ENCODE measurements around the gene EHBP1L1. TPM values are rescaled to one million over a fixed set of nuclear protein-coding genes. Genes with fewer than 3 reads are reported as not detected.

Gene EHBP1L1
- total RNA-seq, 2 donors from 2014 or later, result 93.9 to 113 TPM

- ATAC-seq (replicated peaks in 1 of 2) (no peak), DNase-seq (no peak)
- H3K36me3 Mint-ChIP-seq (ENCODE audit: insufficient read depth in 2 of 2), result peaks cover 8 to 16% of the 10 kb centered on the region in 2 donors
- peak overlapping the region; percentile 97 to 98 for H3K4me3 Mint-ChIP-seq
- H3K9me3 Mint-ChIP-seq, result no peaks in the 10 kb centered on the region
- no peaks in the 10 kb centered on the region for H3K27me3 Mint-ChIP-seq (ENCODE audit: low read depth)
- H3K27ac Mint-ChIP-seq, result peak overlapping the region; percentile 91
- peaks cover 25% of the 10 kb centered on the region for H3K4me1 Mint-ChIP-seq (ENCODE audit: low read depth)
Observed at GRCh38 chr11:65617136-65617850, 41.4 kb downstream of the EHBP1L1 start.

- H3K36me3 Mint-ChIP-seq (ENCODE audit: insufficient read depth in 2 of 2), result peaks cover 11 to 14% of the 10 kb centered on the region in 2 donors
- no peaks in the 10 kb centered on the region for H3K9me3 Mint-ChIP-seq
- H3K4me3 Mint-ChIP-seq, result peak overlapping the region in 1 of 2 donors; percentile 98
- DNase-seq, result no peak
- no peaks in the 10 kb centered on the region for H3K27me3 Mint-ChIP-seq (ENCODE audit: low read depth)
- no peak overlapping the region for H3K27ac Mint-ChIP-seq
- ATAC-seq (replicated peaks in 1 of 2), result no peak
- H3K4me1 Mint-ChIP-seq (ENCODE audit: low read depth), result peaks cover 16% of the 10 kb centered on the region
Observed at GRCh38 chr11:65617990-65618751, 42.3 kb downstream of the EHBP1L1 start.

- H3K4me1 Mint-ChIP-seq (ENCODE audit: low read depth), result peaks cover 14% of the 10 kb centered on the region
Observed at GRCh38 chr11:65618763-65619162, 42.9 kb downstream of the EHBP1L1 start.

GRCh38 chr11:65619281-65619928 lies 43.6 kb downstream of the EHBP1L1 start:
- Mint-ChIP-seq H3K36me3 (ENCODE audit: insufficient read depth in 2 of 2) (peaks cover 11 to 12% of the 10 kb centered on the region in 2 donors), H3K4me3 (no peak overlapping the region), H3K27me3 (ENCODE audit: low read depth) (no peaks in the 10 kb centered on the region), H3K9me3 (no peaks in the 10 kb centered on the region), H3K27ac (no peak overlapping the region), H3K4me1 (ENCODE audit: low read depth) (peaks cover 14% of the 10 kb centered on the region)
- ATAC-seq (replicated peaks in 1 of 2) (no peak), DNase-seq (no peak)

More at GRCh38 chr11:65618763-65619162, 42.9 kb downstream of the EHBP1L1 start:
- no peak for DNase-seq
- Mint-ChIP-seq H3K9me3 (no peaks in the 10 kb centered on the region), H3K27ac (no peak overlapping the region), H3K27me3 (ENCODE audit: low read depth) (no peaks in the 10 kb centered on the region), H3K36me3 (ENCODE audit: insufficient read depth in 2 of 2) (peaks cover 11 to 14% of the 10 kb centered on the region in 2 donors), H3K4me3 (no peak overlapping the region)
- no peak for ATAC-seq (replicated peaks in 1 of 2)

- DNase-seq, result no peak
- no peak overlapping the region for H3K4me3 Mint-ChIP-seq
- no peak overlapping the region for H3K27ac Mint-ChIP-seq
- H3K27me3 Mint-ChIP-seq (ENCODE audit: low read depth), result no peaks in the 10 kb centered on the region
- ATAC-seq (replicated peaks in 1 of 2), result no peak
- peaks cover 14% of the 10 kb centered on the region for H3K4me1 Mint-ChIP-seq (ENCODE audit: low read depth)
- no peaks in the 10 kb centered on the region for H3K9me3 Mint-ChIP-seq
- H3K36me3 Mint-ChIP-seq (ENCODE audit: insufficient read depth in 2 of 2), result peaks cover 10 to 11% of the 10 kb centered on the region in 2 donors
Observed at GRCh38 chr11:65620666-65621065, 44.8 kb downstream of the EHBP1L1 start.

GRCh38 chr11:65621460-65621859 lies 45.6 kb downstream of the EHBP1L1 start:
- peaks cover 7 to 15% of the 10 kb centered on the region in 2 donors for H3K36me3 Mint-ChIP-seq (ENCODE audit: insufficient read depth in 2 of 2)
- no peaks in the 10 kb centered on the region for H3K9me3 Mint-ChIP-seq
- H3K4me3 Mint-ChIP-seq, result no peak overlapping the region
- no peaks in the 10 kb centered on the region for H3K27me3 Mint-ChIP-seq (ENCODE audit: low read depth)
- DNase-seq (no peak), ATAC-seq (replicated peaks in 1 of 2) (no peak)
- H3K27ac Mint-ChIP-seq, result peak overlapping the region; percentile 16
- H3K4me1 Mint-ChIP-seq (ENCODE audit: low read depth), result peaks cover 18% of the 10 kb centered on the region

GRCh38 chr11:65622011-65622410 lies 46.2 kb downstream of the EHBP1L1 start:
- Mint-ChIP-seq H3K36me3 (ENCODE audit: insufficient read depth in 2 of 2) (peaks cover 4 to 13% of the 10 kb centered on the region in 2 donors), H3K9me3 (no peaks in the 10 kb centered on the region), H3K27ac (no peak overlapping the region), H3K4me1 (ENCODE audit: low read depth) (peaks cover 13% of the 10 kb centered on the region), H3K27me3 (ENCODE audit: low read depth) (no peaks in the 10 kb centered on the region), H3K4me3 (no peak overlapping the region)
- no peak for DNase-seq
- no peak for ATAC-seq (replicated peaks in 1 of 2)

- no peaks in the 10 kb centered on the region for H3K9me3 Mint-ChIP-seq
- ATAC-seq (replicated peaks in 1 of 2) (no peak), DNase-seq (no peak)
- no peak overlapping the region for H3K27ac Mint-ChIP-seq
- H3K4me1 Mint-ChIP-seq (ENCODE audit: low read depth), result peaks cover 7% of the 10 kb centered on the region
- no peaks in the 10 kb centered on the region for H3K27me3 Mint-ChIP-seq (ENCODE audit: low read depth)
- peaks cover 4 to 13% of the 10 kb centered on the region in 2 donors for H3K36me3 Mint-ChIP-seq (ENCODE audit: insufficient read depth in 2 of 2)
- H3K4me3 Mint-ChIP-seq, result no peak overlapping the region
Observed at GRCh38 chr11:65623177-65623576, 47.3 kb downstream of the EHBP1L1 start.

- Mint-ChIP-seq H3K36me3 (ENCODE audit: insufficient read depth in 2 of 2) (peaks cover 4 to 13% of the 10 kb centered on the region in 2 donors), H3K27me3 (ENCODE audit: low read depth) (no peaks in the 10 kb centered on the region), H3K4me3 (no peak overlapping the region), H3K9me3 (no peaks in the 10 kb centered on the region), H3K4me1 (ENCODE audit: low read depth) (peaks cover 7% of the 10 kb centered on the region), H3K27ac (no peak overlapping the region)
- no peak for ATAC-seq (replicated peaks in 1 of 2)
- DNase-seq, result no peak
Observed at GRCh38 chr11:65623852-65624616, 48.2 kb downstream of the EHBP1L1 start.

- peaks cover 4 to 13% of the 10 kb centered on the region in 2 donors for H3K36me3 Mint-ChIP-seq (ENCODE audit: insufficient read depth in 2 of 2)
- H3K4me3 Mint-ChIP-seq, result no peak overlapping the region
- no peaks in the 10 kb centered on the region for H3K27me3 Mint-ChIP-seq (ENCODE audit: low read depth)
- ATAC-seq (replicated peaks in 1 of 2) (no peak), DNase-seq (no peak)
- H3K4me1 Mint-ChIP-seq (ENCODE audit: low read depth), result peaks cover 7% of the 10 kb centered on the region
- H3K9me3 Mint-ChIP-seq, result no peaks in the 10 kb centered on the region
- H3K27ac Mint-ChIP-seq, result peak overlapping the region; percentile 54
Observed at GRCh38 chr11:65624931-65625627, 49.2 kb downstream of the EHBP1L1 start.

- H3K4me1 Mint-ChIP-seq (ENCODE audit: low read depth), result peaks cover 7% of the 10 kb centered on the region
- no peaks in the 10 kb centered on the region for H3K9me3 Mint-ChIP-seq
- H3K4me3 Mint-ChIP-seq, result no peak overlapping the region
- peaks cover 4 to 13% of the 10 kb centered on the region in 2 donors for H3K36me3 Mint-ChIP-seq (ENCODE audit: insufficient read depth in 2 of 2)
- no peaks in the 10 kb centered on the region for H3K27me3 Mint-ChIP-seq (ENCODE audit: low read depth)
- no peak overlapping the region for H3K27ac Mint-ChIP-seq
- peak; percentile 58 to 64 for DNase-seq
- ATAC-seq (replicated peaks in 1 of 2), result peak; percentile 77 to 79
Observed at GRCh38 chr11:65625628-65626342, 49.9 kb downstream of the EHBP1L1 start.

GRCh38 chr11:65627202-65627601 lies 51.3 kb downstream of the EHBP1L1 start:
- H3K36me3 Mint-ChIP-seq (ENCODE audit: insufficient read depth in 2 of 2), result peaks cover 4 to 10% of the 10 kb centered on the region in 2 donors
- DNase-seq, result no peak
- no peaks in the 10 kb centered on the region for H3K9me3 Mint-ChIP-seq
- no peak for ATAC-seq (replicated peaks in 1 of 2)
- no peaks in the 10 kb centered on the region for H3K27me3 Mint-ChIP-seq (ENCODE audit: low read depth)
- no peak overlapping the region for H3K27ac Mint-ChIP-seq
- no peak overlapping the region for H3K4me3 Mint-ChIP-seq
- H3K4me1 Mint-ChIP-seq (ENCODE audit: low read depth), result peaks cover 7% of the 10 kb centered on the region
